ENCODE results near the gene OR2T5.
"Not testable (repeated sequence)": the region's sequence is repeated elsewhere in the genome, so short reads cannot be mapped to it uniquely, and the experiment has no call there.

The OR2T5 gene, protein sequence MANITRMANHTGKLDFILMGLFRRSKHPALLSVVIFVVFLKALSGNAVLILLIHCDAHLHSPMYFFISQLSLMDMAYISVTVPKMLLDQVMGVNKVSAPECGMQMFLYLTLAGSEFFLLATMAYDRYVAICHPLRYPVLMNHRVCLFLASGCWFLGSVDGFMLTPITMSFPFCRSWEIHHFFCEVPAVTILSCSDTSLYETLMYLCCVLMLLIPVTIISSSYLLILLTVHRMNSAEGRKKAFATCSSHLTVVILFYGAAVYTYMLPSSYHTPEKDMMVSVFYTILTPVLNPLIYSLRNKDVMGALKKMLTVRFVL

DNA sequence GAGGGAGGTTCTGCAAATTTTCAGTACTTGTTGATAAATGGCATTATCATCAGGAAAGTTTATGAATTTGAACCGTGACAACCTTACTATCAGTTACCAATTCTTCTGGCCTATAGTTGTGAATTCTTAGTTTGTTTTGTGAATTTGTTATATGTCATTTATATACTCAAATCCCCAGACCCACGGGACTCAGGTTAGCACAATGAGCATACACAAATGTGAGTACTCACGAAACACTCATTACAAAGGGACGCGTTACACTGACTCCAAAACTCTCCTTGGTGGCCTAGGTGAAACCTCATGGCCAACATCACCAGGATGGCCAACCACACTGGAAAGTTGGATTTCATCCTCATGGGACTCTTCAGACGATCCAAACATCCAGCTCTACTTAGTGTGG is at the start of gene OR2T5:
Gene OR2T5, plus strand, starts transcription at position 301 of the 400 bp plus-strand sequence. Its CDS starts 0 bp downstream, at position 301.
- H3K36me3 ChIP-seq (ENCODE audit: insufficient read depth, low read length); DNase-seq (ENCODE audit: low read depth, low spot score); H3K4me3 ChIP-seq; H3K9ac ChIP-seq (ENCODE audit: insufficient read length); H3K27ac ChIP-seq; H3K9me3 ChIP-seq (ENCODE audit: low read depth, low read length): not testable (repeated sequence)

DNA sequence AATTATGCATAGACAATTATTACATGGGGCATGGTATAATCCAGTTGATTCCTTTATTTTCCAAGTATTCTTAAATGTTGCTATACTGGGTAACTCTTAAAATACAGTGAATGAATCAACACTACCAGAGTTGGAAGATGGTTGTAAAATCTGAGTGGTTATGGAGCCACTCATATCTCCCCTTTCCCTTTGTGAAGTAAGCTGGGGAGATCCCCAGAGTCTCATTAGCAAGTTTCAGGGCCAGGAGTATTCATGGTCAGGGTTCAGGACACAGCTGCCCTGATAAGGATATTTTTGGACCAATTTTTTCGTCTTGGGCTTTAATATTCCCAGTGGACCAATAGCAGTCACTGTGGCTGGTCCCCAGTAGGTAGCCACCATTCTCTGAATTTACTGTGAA is 49.7 kb upstream of the OR2T5 start:
- DNase-seq (ENCODE audit: low read depth, low spot score); H3K36me3 ChIP-seq (ENCODE audit: insufficient read depth, low read length); H3K9me3 ChIP-seq (ENCODE audit: low read depth, low read length); H3K9ac ChIP-seq (ENCODE audit: insufficient read length); H3K4me3 ChIP-seq; H3K27ac ChIP-seq: not testable (repeated sequence)

DNA sequence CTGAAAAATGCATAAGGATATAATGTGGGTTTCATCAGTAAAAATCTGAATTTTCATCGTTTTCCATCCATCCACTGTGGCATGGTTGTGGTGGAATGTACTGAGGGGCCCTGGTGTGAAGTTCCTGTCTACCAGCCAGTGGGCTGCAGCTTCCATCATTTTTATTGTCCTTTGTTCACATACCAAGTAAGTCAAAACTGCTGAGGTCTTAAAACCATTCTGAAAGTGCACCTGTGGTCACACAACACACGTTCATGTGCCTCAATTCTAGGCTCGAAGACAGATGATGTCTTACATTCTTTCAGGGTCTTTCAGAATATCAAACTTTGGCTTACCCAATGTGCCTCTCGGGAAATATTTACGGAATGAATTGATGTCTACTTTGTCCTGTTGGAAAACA is 49.1 kb upstream of the OR2T5 start:
- H3K4me3 ChIP-seq; H3K9me3 ChIP-seq (ENCODE audit: low read depth, low read length); DNase-seq (ENCODE audit: low read depth, low spot score): not testable (repeated sequence)

DNA sequence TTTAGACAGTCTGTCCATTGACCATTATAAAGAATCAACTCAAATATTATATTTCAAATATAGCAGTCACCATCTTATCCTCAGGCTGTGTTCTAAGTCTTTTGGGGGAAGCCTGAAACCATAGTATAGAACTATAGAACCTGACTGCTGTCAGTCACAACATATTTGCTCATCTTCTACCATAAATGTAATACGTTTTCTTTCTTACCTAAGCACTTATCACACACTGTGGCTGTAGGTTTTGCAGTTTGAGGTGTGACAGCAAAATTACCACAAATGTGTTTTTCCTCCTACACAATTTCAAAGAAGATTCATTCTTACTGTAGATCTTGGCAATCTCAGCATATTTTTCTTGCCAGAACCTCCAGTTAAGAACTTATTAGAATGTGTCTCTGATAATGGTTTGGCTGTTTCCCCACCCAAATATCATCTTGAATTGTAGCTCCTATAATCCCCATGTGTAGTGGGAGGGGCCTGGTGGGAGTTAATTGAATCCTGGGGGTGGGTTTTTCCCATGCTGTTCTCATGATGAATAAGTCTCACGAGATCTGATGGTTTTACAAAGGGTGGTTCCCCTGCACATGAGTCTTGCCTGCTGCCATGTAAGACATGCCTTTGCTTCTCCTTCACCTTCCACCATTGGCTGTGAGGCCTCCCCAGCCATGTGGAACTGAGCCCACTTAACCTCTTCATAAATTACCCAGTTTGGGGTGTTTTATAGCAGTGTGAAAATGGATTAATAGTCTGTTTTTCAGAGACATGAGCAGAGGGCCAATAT is 45.7 kb upstream of the OR2T5 start:
- not testable (repeated sequence) for DNase-seq (ENCODE audit: low read depth, low spot score); H3K27ac ChIP-seq; H3K36me3 ChIP-seq (ENCODE audit: insufficient read depth, low read length); H3K9me3 ChIP-seq (ENCODE audit: low read depth, low read length); H3K4me3 ChIP-seq; H3K9ac ChIP-seq (ENCODE audit: insufficient read length)

More for the DNA sequence above, 49.1 kb upstream of the OR2T5 start:
- H3K27ac ChIP-seq; H3K9ac ChIP-seq (ENCODE audit: insufficient read length); H3K36me3 ChIP-seq (ENCODE audit: insufficient read depth, low read length): not testable (repeated sequence)

DNA sequence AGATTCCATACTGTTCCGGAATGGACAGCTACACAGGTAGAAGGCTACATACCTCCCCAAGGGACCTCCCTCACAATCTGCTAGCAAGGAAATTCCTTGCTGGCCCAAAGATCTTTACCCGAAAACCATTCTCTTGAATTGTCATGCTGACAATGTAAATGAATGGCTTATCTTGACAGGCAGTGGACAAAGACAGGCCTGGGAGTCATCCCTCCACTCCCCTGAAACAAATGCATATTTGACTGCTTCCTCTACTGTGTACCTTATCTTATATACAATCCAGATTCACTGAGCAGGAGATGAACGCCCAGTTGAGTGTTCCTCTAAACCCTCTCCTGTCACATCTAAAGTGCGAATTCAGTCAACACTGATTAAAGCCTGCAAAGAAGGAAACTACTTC is 43.8 kb upstream of the OR2T5 start:
- H3K9me3 ChIP-seq (ENCODE audit: low read depth, low read length); H3K36me3 ChIP-seq (ENCODE audit: insufficient read depth, low read length); DNase-seq (ENCODE audit: low read depth, low spot score); H3K27ac ChIP-seq; H3K9ac ChIP-seq (ENCODE audit: insufficient read length); H3K4me3 ChIP-seq: not testable (repeated sequence)

DNA sequence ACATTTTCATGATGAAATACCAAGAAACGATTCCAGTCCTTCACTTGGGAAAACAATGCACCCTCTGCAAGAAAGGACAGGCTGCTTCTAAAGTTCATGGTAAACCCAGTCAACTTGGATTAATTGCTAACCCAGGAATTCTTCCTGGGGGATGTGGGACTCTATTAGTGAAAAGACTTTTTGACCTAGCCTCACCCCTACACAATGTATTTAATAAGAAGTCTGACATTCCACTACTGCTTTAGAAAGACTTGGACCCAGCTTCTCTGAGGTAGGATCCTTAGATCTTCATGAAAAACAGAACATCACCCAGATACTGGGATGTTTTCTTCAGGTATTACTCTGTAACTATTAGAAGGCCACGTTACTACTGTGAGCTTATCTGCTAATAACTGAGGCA is 43.0 kb upstream of the OR2T5 start, which contains the start of gene OR2T2:
Gene OR2T2, plus strand, starts transcription at position 239 of the 400 bp plus-strand sequence. CDS start 7,161 bp downstream, outside the sequence.
- DNase-seq (ENCODE audit: low read depth, low spot score): not testable (repeated sequence)

DNA sequence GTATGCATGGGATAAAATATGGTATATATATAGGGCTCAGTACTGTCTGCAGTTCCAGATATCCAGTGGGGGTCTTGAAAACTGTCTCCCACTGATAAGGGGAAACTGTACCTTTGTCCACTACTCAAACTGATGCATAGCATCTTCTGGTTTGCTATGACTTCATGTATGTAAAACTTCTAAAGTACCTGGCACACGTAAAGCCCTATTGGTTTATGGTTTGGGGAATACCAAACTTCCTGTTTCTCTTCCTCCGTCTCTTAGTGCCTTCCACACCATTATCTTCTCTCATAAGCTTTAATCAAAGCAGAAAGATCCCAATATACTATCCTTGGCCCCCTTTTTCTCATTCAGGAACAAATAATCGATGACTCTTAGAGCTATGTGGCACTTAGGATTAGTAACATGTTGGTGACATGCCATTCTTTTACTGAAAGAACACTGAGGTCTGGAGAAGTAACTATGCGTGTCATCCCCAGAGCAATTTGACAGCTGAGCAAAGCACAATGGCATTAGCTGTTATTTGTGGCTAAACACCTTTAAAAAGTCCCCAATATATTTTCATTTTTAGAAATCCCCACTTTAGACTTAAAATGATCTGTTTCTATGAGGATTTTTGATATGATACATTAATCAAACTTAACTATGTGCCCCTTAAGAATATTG is 39.8 kb upstream of the OR2T5 start:
- H3K36me3 ChIP-seq (ENCODE audit: insufficient read depth, low read length); H3K4me3 ChIP-seq; DNase-seq (ENCODE audit: low read depth, low spot score); H3K27ac ChIP-seq; H3K9ac ChIP-seq (ENCODE audit: insufficient read length); H3K9me3 ChIP-seq (ENCODE audit: low read depth, low read length): not testable (repeated sequence)

More for the DNA sequence above, 43.0 kb upstream of the OR2T5 start, which contains the start of gene OR2T2:
- H3K9ac ChIP-seq (ENCODE audit: insufficient read length); H3K4me3 ChIP-seq; H3K36me3 ChIP-seq (ENCODE audit: insufficient read depth, low read length); H3K9me3 ChIP-seq (ENCODE audit: low read depth, low read length); H3K27ac ChIP-seq: not testable (repeated sequence)

DNA sequence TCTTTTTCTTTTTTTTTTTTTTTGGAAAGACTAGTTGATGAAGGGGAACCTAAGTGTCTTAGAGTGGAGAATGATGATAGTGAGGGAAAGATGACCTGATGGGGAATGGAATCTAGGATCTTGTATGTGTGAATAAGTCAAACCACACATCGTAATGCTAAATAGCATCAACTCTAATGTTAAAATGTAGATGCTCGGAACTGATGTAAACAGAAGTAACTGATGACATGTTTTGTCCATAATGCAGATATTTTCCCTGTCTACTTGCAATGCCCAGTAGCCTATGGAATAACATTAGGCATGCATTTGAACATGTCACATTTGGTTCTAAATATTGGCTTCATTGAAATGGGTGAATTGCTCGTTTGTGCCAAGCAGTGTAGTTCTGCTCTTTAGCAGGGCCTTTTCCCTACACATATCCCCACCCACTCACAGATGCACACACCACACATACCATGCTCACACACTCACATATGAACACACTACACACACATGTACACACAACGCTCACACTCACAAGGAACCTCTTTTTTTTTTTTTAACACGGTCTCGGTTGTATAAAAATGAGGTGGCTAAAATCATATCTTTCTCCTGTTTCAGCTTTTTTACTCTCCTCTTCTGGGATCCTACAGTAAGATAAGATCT is 38.4 kb upstream of the OR2T5 start:
- H3K9ac ChIP-seq (ENCODE audit: insufficient read length); H3K4me3 ChIP-seq; H3K27ac ChIP-seq; DNase-seq (ENCODE audit: low read depth, low spot score); H3K36me3 ChIP-seq (ENCODE audit: insufficient read depth, low read length); H3K9me3 ChIP-seq (ENCODE audit: low read depth, low read length): not testable (repeated sequence)

DNA sequence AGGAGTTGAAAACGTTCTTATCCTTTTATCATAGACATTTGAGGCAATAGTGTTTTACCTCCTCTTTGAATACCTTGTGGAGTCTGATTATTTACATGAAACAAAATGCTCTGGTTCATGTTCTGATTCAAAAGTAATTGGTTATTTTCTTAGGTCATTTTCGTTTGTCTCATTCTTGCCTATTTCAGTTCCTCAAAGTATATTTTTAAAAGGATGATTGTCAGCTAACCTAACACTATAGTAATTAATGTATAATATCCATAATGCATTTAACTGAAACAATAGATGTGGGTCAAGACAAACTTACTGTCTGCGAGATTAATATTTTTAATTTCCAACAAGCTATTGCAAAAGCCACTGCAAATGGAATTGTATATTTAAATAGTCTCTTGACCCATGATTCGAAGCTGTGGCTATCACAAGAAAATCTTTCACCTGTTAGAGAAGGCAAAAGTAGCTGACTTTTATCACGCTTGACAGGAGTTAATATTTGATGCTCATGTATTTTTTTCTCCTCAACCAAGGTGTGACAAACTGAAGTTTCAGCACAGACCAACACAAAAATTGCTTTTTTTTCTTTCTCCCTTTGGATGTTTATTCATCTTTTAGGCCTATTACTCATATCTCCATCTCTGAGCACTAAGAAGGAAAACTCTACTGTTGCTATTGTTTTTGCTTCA is 37.8 kb upstream of the OR2T5 start:
- H3K36me3 ChIP-seq (ENCODE audit: insufficient read depth, low read length); H3K4me3 ChIP-seq; H3K9me3 ChIP-seq (ENCODE audit: low read depth, low read length); H3K9ac ChIP-seq (ENCODE audit: insufficient read length); H3K27ac ChIP-seq; DNase-seq (ENCODE audit: low read depth, low spot score): not testable (repeated sequence)

DNA sequence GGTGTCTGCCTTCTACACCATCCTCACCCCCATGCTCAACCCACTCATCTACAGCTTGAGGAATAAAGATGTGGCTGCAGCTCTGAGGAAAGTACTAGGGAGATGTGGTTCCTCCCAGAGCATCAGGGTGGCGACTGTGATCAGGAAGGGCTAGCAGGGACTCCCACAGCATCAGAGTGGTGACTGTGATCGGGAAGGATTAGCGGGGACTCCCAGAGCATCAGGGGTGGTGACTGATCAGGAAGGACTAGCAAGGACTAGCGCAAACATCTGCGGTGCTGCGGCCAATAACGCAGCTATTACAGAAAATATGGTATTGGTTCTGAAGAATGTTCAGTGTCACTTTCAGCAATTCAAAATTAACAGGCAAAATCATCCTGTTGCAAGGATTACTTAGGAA is 34.8 kb upstream of the OR2T5 start:
- H3K36me3 ChIP-seq (ENCODE audit: insufficient read depth, low read length); H3K27ac ChIP-seq; H3K9ac ChIP-seq (ENCODE audit: insufficient read length); H3K9me3 ChIP-seq (ENCODE audit: low read depth, low read length); DNase-seq (ENCODE audit: low read depth, low spot score); H3K4me3 ChIP-seq: not testable (repeated sequence)

DNA sequence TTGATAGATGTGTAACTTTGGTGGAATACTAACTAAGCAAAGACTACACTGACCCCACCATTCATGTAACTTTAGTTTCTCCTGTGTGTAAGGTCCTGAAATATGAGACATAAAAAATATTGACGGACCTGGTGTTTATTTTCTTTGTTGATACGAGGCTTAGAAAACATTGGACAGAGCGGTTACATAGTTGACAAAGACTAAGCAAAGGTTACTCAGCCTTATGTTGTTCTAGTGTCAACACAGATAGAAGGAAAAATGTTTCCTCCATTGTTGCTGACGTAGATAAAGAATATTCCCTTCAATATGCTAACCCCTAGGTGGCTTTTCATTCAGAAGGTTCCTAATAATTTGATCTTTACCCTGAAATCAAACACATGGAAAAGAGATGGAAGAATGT is 33.3 kb upstream of the OR2T5 start:
- not testable (repeated sequence) for H3K27ac ChIP-seq; H3K4me3 ChIP-seq; H3K9me3 ChIP-seq (ENCODE audit: low read depth, low read length); H3K9ac ChIP-seq (ENCODE audit: insufficient read length); H3K36me3 ChIP-seq (ENCODE audit: insufficient read depth, low read length); DNase-seq (ENCODE audit: low read depth, low spot score)

DNA sequence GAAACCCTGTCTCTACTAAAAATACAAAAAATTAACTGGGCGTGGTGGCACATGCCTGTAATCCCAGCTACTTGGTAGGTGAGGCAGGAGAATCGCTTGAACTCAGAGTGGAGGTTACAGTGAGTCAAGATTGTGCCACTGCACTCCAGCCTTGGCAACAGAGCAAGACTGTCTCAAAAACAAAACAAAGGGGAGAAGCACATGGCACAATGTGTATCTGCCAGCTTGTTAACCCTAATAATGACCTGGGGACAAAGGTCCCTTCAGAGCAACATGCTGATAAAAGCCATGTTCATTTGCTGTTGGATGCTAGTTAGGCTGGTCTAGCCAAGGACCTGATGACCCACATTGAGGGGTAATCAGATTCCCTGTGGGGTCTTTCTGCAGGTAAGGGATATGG is 31.8 kb upstream of the OR2T5 start:
- H3K36me3 ChIP-seq (ENCODE audit: insufficient read depth, low read length); H3K9ac ChIP-seq (ENCODE audit: insufficient read length); H3K27ac ChIP-seq; H3K9me3 ChIP-seq (ENCODE audit: low read depth, low read length); DNase-seq (ENCODE audit: low read depth, low spot score); H3K4me3 ChIP-seq: not testable (repeated sequence)

DNA sequence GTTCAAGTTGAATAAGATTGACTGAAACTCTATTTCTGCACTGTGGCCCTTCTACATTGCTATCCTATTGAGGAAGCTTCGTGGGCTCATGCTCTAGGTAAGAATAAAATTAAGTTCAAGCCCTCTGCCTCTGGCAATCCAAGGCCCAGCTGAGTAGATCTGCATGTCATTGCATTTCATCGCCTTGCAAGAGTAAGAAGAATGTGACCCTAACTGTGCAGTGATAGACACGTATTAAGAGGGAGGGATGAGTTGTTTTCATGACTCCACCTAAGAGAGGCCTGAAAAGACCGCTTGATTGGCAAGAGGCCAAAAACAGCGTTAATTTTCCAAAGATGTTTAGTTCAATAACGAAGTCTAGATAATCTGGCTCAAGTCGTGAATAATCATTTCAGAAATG is 29.3 kb upstream of the OR2T5 start:
- H3K36me3 ChIP-seq (ENCODE audit: insufficient read depth, low read length); H3K27ac ChIP-seq; DNase-seq (ENCODE audit: low read depth, low spot score); H3K9me3 ChIP-seq (ENCODE audit: low read depth, low read length); H3K9ac ChIP-seq (ENCODE audit: insufficient read length); H3K4me3 ChIP-seq: not testable (repeated sequence)

Measured in SK-N-MC (cell line).